Activated naive CD8-positive, alpha-beta T cell treated with anti-CD3 and anti-CD28 coated beads, Interleukin-2, amount 50 U/mL, for 24 hours (primary cell): ENCODE results near the gene HYLS1.
"Not testable (repeated sequence)": the region's sequence is repeated elsewhere in the genome, so short reads cannot be mapped to it uniquely, and the experiment has no call there.

Source experiments
- ATAC-seq: fragments of 150-1000 bp; cut with Tn5 transposase; one replicate; pipeline ENCODE4 v1.10.0; 2021
- DNase-seq: peaks from one replicate; pipeline ENCODE4 v3.0.0; 2021
- H3K27ac Mint-ChIP-seq: one replicate; pipeline ENCODE4 v1.8.0; 2021; ENCODE audit warnings: mild to moderate bottlenecking, mixed read lengths
- H3K27me3 Mint-ChIP-seq: one replicate; pipeline ENCODE4 v1.8.0; 2021; ENCODE audit warnings: mixed read lengths
- H3K36me3 Mint-ChIP-seq: one replicate; pipeline ENCODE4 v1.8.0; 2021; ENCODE audit warnings: low read depth, mixed read lengths
- H3K4me1 Mint-ChIP-seq: one replicate; pipeline ENCODE4 v1.8.0; 2021; ENCODE audit warnings: mixed read lengths
- H3K4me3 Mint-ChIP-seq: one replicate; pipeline ENCODE4 v1.8.0; 2021; ENCODE audit warnings: mild to moderate bottlenecking, moderate library complexity, mixed read lengths
- H3K9me3 Mint-ChIP-seq: one replicate; pipeline ENCODE4 v1.8.0; 2021; ENCODE audit warnings: mixed read lengths

The HYLS1 gene

DNA sequence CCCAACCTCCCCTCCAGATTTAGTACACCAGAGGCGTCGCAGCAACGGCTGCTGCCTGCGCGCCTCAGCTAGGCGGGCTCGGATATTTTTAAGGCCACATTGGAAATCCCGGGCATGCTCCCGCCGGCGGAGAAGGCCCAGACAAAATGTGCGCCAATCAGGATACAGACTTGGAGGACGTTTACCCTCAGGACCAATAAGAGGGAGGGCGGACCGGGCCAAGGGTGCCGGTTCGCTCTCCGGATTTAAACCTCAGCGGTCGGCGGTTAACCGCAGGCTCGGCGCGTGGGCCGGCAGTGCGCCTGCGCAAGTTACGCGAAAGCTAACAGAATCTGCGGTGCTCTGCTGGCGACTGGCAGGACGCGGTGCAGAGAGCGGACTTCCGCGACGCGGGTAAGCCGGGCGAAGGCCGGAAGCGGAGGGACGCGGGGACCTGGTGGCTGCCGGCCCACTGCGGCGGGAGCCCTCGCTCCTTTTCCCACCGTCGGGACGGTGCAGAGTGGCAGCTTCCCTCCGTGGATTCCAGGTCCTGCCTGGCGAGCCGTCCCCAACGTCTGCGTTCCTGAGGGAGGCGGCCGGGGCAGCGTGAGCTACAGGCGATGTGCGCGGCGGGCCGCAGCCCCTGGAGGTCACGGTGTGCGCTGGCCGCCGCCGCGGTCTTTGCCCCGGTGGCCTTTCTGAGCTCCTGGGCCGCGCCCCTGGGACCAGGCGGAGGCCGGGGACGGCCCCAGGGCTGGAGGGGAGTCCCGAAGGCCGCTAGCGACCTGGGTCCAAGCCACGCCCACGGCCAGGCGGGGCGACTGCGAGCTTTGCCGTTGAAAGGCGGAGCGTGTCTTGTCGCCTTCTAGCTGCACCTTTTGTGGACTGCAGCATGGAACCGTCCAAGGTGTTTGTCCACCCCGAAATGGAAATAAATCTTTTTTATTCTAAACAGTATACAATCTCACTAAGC is at the start of gene HYLS1:
HYLS1 (plus strand) TSS at position 296 of the 952 bp plus-strand sequence. CDS start 11,701 bp downstream, outside the sequence.
- Mint-ChIP-seq H3K9me3 (no peaks in the 10 kb centered on the region), H3K4me3 (peak within 1 kb of the TSS; percentile 82), H3K36me3 (peaks cover 8% of the 10 kb centered on the region), H3K4me1 (peaks cover 33% of the 10 kb centered on the region), H3K27me3 (peaks cover 6% of the 10 kb centered on the region), H3K27ac (peak within 1 kb of the TSS; percentile 99)
- ATAC-seq (peak; percentile 94), DNase-seq (peak; percentile 98)

DNA sequence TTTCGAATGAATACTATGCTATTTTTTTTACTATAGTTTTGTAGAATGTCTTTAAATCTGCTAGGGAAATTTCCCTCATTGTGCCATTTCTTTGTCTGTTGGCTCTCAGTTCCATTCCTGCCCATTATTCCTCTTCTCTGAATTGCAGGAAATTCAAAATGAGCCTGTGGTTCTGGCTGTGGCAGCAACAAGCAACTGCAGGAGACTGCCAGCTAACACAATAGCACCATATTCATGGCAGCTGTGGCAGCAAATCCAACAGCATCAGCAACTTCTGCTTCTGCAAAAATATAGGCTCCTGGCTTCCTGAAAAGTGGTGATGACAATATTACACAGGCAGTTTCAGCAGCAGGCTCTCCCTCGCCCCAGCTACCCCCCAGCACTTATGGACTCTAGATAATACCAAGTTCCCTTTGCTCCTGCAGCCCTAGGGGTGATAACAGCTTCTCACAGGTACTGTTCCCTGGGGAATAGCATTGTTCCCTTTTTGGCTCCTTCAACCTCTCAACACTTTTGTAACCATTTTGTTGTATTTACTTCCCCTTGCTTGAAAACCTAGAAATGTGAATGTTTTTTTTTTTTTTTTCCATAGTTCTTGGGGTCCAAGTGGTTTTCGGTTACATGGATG is 45.0 kb upstream of the HYLS1 start:
- Mint-ChIP-seq H3K27me3 (peaks cover 3% of the 10 kb centered on the region), H3K36me3 (peaks cover 10% of the 10 kb centered on the region), H3K4me1 (no peaks in the 10 kb centered on the region), H3K27ac (no peak overlapping the region), H3K4me3 (no peak overlapping the region), H3K9me3 (peaks cover 24% of the 10 kb centered on the region)
- ATAC-seq: no peak
- DNase-seq: no peak

GRCh38 chr11:125846188-125846587 is 41.3 kb upstream of the HYLS1 start:
- H3K27me3 Mint-ChIP-seq: peaks cover 7% of the 10 kb centered on the region
- H3K9me3 Mint-ChIP-seq: peaks cover 32% of the 10 kb centered on the region
- ATAC-seq: no peak
- DNase-seq: no peak
- H3K4me3 Mint-ChIP-seq: no peak overlapping the region
- H3K36me3 Mint-ChIP-seq: peaks cover 11% of the 10 kb centered on the region
- no peaks in the 10 kb centered on the region for H3K4me1 Mint-ChIP-seq
- H3K27ac Mint-ChIP-seq: no peak overlapping the region

DNA sequence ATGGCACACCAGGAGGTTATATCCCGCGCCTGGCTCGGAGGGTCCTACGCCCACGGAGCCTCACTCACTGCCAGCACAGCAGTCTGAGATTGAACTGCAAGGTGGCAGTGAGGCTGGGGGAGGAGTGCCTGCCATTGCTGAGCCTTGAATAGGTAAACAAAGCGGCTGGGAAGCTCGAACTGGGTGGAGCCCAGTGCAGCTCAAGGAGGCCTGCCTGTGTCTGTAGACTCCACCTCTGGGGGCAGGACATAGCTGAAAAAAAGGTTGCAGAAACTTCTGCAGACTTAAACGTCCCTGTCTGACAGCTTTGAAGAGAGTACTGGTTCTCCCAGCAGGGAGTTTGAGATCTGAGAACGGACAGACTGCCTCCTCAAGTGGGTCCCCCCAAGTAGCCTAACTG is 29.8 kb upstream of the HYLS1 start:
- not testable (repeated sequence) for H3K9me3 Mint-ChIP-seq, ATAC-seq, H3K27ac Mint-ChIP-seq, DNase-seq, H3K4me3 Mint-ChIP-seq, H3K36me3 Mint-ChIP-seq, H3K4me1 Mint-ChIP-seq
- H3K27me3 Mint-ChIP-seq: peaks cover 14% of the 10 kb centered on the region

- not testable (repeated sequence) for H3K27me3 Mint-ChIP-seq, H3K4me3 Mint-ChIP-seq, H3K27ac Mint-ChIP-seq, ATAC-seq, H3K4me1 Mint-ChIP-seq, DNase-seq, H3K36me3 Mint-ChIP-seq, H3K9me3 Mint-ChIP-seq
Observed at GRCh38 chr11:125862786-125863185, 24.7 kb upstream of the HYLS1 start.

GRCh38 chr11:125865354-125865753 is 22.1 kb upstream of the HYLS1 start:
- not testable (repeated sequence) for H3K9me3 Mint-ChIP-seq, H3K27ac Mint-ChIP-seq, H3K4me1 Mint-ChIP-seq, H3K36me3 Mint-ChIP-seq, ATAC-seq, H3K27me3 Mint-ChIP-seq, DNase-seq, H3K4me3 Mint-ChIP-seq

GRCh38 chr11:125869521-125869920 is 17.9 kb upstream of the HYLS1 start:
- no peak overlapping the region for H3K4me3 Mint-ChIP-seq
- H3K36me3 Mint-ChIP-seq: peaks cover 3% of the 10 kb centered on the region
- DNase-seq (no peak), ATAC-seq (no peak)
- peaks cover 5% of the 10 kb centered on the region for H3K27me3 Mint-ChIP-seq
- H3K27ac Mint-ChIP-seq: no peak overlapping the region
- H3K9me3 Mint-ChIP-seq: peaks cover 6% of the 10 kb centered on the region
- H3K4me1 Mint-ChIP-seq: no peaks in the 10 kb centered on the region

DNA sequence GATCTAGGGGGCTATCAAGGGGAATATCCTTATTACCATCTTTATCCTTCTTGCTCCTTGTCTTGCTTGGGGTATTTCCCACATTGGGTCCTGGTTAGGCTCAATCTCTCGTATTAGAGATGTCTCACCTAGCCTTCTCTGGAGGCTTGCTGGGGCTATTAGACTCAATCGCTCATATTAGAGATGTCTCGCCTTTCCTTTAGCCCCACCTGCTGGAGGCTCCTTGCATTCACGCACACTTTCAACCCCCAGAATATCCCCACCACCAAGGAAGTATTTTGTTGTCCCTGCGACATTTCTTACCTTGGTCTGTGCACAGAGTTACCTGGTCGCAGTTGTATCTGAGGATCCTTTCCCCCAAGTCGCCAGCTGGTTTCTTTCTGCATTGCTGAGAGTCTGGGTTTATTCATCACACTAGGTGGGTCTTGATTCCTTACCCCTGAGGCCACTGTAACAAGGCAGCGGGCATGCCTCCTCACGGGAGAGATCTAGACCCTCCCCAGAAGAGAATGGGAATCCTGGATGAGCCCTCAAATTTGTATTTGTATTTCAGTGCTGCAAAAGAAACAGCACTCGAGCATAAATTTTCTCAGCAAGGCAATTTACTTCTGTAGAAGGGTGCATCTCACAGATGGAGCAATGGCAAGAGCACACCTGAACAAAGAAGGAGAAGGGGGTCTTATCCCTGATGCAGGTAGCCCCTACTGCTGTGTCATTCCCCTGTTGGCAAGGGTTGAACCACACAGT is 15.9 kb upstream of the HYLS1 start:
- H3K4me1 Mint-ChIP-seq: no peaks in the 10 kb centered on the region
- peak; percentile 25 for DNase-seq
- no peak for ATAC-seq
- peaks cover 7% of the 10 kb centered on the region for H3K27me3 Mint-ChIP-seq
- H3K27ac Mint-ChIP-seq: no peak overlapping the region
- H3K9me3 Mint-ChIP-seq: peaks cover 6% of the 10 kb centered on the region
- H3K4me3 Mint-ChIP-seq: no peak overlapping the region
- H3K36me3 Mint-ChIP-seq: peaks cover 3% of the 10 kb centered on the region

DNA sequence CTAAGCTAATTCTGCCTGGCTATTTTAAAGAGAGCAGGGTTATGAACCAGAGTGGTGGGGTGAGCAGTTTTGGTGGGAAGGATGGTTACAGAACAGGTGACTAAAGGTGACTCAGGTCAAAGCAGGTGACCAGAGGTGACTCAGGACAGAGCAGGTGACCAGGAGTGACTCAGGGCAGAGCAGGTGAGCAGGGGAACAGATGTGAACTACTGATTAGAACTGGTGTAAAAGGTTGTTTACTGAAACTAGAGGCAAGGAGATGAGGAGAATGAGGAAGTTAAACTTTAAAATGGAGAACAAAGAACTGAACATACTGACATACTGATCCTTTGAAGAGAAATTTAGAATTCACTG is 15.4 kb upstream of the HYLS1 start:
- Mint-ChIP-seq H3K4me1 (no peaks in the 10 kb centered on the region), H3K9me3 (peaks cover 6% of the 10 kb centered on the region), H3K27ac (no peak overlapping the region), H3K27me3 (peaks cover 7% of the 10 kb centered on the region), H3K36me3 (peaks cover 3% of the 10 kb centered on the region), H3K4me3 (no peak overlapping the region)
- ATAC-seq (no peak), DNase-seq (no peak)

DNA sequence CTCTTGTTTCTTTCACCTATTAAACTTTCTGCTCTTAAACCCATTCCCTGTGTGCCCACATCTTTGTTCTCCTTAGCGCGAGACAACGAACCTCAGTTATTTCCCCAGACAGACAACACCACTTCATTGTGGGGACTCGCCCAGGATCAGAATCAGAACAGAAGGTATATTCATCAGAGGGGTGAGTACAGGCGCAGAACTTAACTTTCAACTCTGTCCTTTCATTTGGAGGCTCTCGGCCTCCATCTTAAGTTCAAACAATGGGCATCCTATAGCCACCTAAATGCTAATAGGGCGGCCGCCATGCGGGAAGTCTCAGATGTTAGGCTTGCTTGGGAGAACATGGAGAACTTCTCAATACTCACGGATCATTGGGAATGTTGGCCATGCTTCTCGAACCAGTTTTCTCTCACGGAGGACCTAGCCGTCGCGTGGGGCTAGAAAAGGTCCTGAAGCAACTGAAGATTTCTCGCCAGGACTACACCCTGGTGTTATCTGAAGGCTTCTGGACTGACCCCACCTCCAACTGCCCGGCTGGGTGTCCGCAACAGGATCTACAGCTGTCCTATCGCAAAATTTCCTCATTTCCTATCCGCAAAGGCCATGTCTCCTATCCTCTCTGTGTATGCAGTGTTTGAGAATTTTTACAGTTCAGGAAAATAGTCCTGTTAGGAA is 13.4 kb upstream of the HYLS1 start:
- H3K36me3 Mint-ChIP-seq: peaks cover 3% of the 10 kb centered on the region

DNA sequence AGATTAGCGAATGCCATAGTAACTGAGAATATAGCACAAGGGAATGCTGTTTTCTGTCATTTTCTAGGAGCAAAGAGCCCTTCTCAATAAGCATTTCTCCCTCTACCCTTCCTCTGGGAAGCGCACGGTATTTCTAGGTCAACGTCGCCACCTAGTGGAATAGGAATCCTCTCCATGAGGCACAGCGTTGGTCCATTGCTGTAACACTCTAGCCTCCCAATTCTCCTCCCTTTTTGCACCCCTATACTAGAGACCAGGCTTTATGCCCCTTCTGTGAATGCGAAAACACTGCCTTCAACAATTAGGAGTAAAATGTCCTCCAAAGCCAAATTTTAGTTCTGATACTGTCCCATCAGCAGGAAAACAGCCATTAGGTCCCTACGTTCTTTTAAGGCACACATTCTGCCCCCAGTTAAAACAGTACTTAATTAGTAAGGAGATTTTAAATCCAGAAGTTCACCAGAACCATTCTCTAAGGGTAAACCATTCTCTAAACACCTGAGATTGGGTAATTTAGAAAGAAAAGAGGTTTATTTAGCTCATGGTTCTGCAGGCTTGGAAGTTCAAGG is 12.8 kb upstream of the HYLS1 start:
- peak; percentile 52 for DNase-seq
- H3K27me3 Mint-ChIP-seq: peaks cover 7% of the 10 kb centered on the region
- no peaks in the 10 kb centered on the region for H3K4me1 Mint-ChIP-seq
- H3K36me3 Mint-ChIP-seq: peaks cover 3% of the 10 kb centered on the region
- peak; percentile 77 for ATAC-seq
- no peak overlapping the region for H3K27ac Mint-ChIP-seq
- no peak overlapping the region for H3K4me3 Mint-ChIP-seq
- H3K9me3 Mint-ChIP-seq: peaks cover 6% of the 10 kb centered on the region

More for the DNA sequence above, 13.4 kb upstream of the HYLS1 start:
- H3K27me3 Mint-ChIP-seq: peaks cover 7% of the 10 kb centered on the region
- no peak overlapping the region for H3K4me3 Mint-ChIP-seq
- DNase-seq (no peak), ATAC-seq (no peak)
- no peak overlapping the region for H3K27ac Mint-ChIP-seq
- no peaks in the 10 kb centered on the region for H3K4me1 Mint-ChIP-seq
- H3K9me3 Mint-ChIP-seq: peaks cover 6% of the 10 kb centered on the region

DNA sequence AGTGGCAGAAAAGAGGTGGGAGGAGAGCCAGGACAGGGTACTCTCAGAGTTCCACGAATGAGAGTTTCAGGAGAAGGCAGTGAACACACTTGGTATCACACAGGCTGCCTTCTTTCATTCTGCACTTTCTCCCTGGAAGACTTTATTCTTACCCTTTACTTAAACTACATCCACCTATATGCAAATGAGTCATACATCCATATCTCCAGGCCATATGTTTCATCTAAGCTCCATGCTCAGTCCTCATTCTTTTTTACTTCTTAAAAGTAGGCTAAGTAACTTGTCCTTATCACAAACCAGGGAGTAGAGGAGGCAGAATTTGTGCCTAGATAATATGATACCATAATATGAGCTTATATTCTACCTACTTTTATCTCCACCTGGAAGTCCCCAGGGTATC is 6.2 kb upstream of the HYLS1 start:
- Mint-ChIP-seq H3K27ac (no peak overlapping the region), H3K27me3 (peaks cover 6% of the 10 kb centered on the region), H3K36me3 (no peaks in the 10 kb centered on the region), H3K9me3 (no peaks in the 10 kb centered on the region), H3K4me1 (peaks cover 3% of the 10 kb centered on the region), H3K4me3 (no peak overlapping the region)
- ATAC-seq (no peak), DNase-seq (no peak)

DNA sequence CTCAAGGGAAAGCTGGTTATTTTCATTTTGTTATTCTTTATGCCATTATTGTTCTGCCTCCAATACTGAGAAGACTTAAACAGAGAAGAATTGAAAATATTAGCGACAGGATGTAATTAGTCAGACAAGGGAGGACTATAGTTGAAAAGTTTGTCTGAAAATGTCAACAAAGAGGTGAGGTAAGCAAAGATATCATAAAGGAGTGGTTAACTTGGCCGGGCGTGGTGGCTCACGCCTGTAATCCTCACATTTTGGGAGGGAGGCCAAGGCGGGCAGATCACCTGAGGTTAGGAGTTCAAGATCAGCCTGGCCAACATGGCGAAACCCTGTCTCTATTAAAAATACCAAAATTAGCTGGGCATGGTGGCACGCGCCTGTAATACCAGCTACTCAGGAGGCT is 4.1 kb upstream of the HYLS1 start:
- peaks cover 4% of the 10 kb centered on the region for H3K36me3 Mint-ChIP-seq

GRCh38 chr11:125886997-125887372 is 483 bp upstream of the HYLS1 start:
- Mint-ChIP-seq H3K4me1 (peaks cover 28% of the 10 kb centered on the region), H3K4me3 (peak overlapping the region; percentile 82), H3K27ac (peak overlapping the region; percentile 99), H3K9me3 (no peaks in the 10 kb centered on the region), H3K36me3 (peaks cover 8% of the 10 kb centered on the region), H3K27me3 (peaks cover 6% of the 10 kb centered on the region)
- DNase-seq (peak; percentile 54), ATAC-seq (peak; percentile 22)

More for the DNA sequence above, 4.1 kb upstream of the HYLS1 start:
- peaks cover 10% of the 10 kb centered on the region for H3K27me3 Mint-ChIP-seq
- ATAC-seq: no peak
- H3K4me3 Mint-ChIP-seq: no peak overlapping the region
- peaks cover 17% of the 10 kb centered on the region for H3K4me1 Mint-ChIP-seq
- no peak for DNase-seq
- H3K9me3 Mint-ChIP-seq: no peaks in the 10 kb centered on the region
- no peak overlapping the region for H3K27ac Mint-ChIP-seq
